Loucy (cell line): ENCODE measurements around the gene C1QTNF9B.
"Not testable (repeated sequence)": the region's sequence is repeated elsewhere in the genome, so short reads cannot be mapped to it uniquely, and the experiment has no call there.

Experiments
- H2AFZ ChIP-seq: fragments of 200-600 bp; sonication (generic); 2 replicates; pipeline ENCODE4 v1.6.0; 2016; ENCODE audit warnings: antibody characterized with exemption, mild to moderate bottlenecking, low read length, moderate library complexity
- H3F3A ChIP-seq: fragments of 200-600 bp; 2 replicates; pipeline ENCODE4 v1.6.0; 2016; ENCODE audit warnings: antibody characterized with exemption, low read depth, mild to moderate bottlenecking
- H3K27me3 ChIP-seq: fragments of 200-600 bp; sonication (generic); 2 replicates; pipeline ENCODE4 v1.6.1; 2014; ENCODE audit warnings: low read length, mild to moderate bottlenecking; ENCODE audit not compliant: insufficient read depth, poor library complexity, severe bottlenecking
- H3K36me3 ChIP-seq: fragments of 200-600 bp; sonication (generic); 2 replicates; pipeline ENCODE4 v1.6.1; 2016; ENCODE audit warnings: low read length; ENCODE audit not compliant: insufficient read depth
- H3K4me1 ChIP-seq: fragments of 200-600 bp; sonication (generic); 2 replicates; pipeline ENCODE4 v1.5.1; 2014; ENCODE audit warnings: low read length, mild to moderate bottlenecking; ENCODE audit not compliant: insufficient read depth, poor library complexity, severe bottlenecking
- H3K4me2 ChIP-seq: fragments of 200-600 bp; sonication (generic); 2 replicates; pipeline ENCODE4 v1.6.0; 2014; ENCODE audit warnings: antibody characterized with exemption, low read length, low read depth, mild to moderate bottlenecking; ENCODE audit not compliant: poor library complexity, severe bottlenecking
- H3K4me3 ChIP-seq: fragments of 200-600 bp; sonication (generic); 2 replicates; pipeline ENCODE4 v1.5.1; 2014; ENCODE audit warnings: low read length, mild to moderate bottlenecking, mixed read lengths; ENCODE audit not compliant: poor library complexity, severe bottlenecking
- H3K79me2 ChIP-seq: fragments of 200-600 bp; sonication (generic); 2 replicates; pipeline ENCODE4 v1.6.1; 2014; ENCODE audit warnings: low read length; ENCODE audit not compliant: insufficient read depth
- H3K9ac ChIP-seq: fragments of 200-600 bp; sonication (generic); 2 replicates; pipeline ENCODE4 v1.6.0; 2014; ENCODE audit warnings: mild to moderate bottlenecking, low read depth, low read length, moderate library complexity; ENCODE audit not compliant: poor library complexity, severe bottlenecking
- H3K9me2 ChIP-seq: fragments of 200-600 bp; sonication (generic); replicated peaks from 2 replicates; pipeline ENCODE4 v1.6.1; 2016; ENCODE audit warnings: low read depth, low read length, mixed read lengths
- H3K9me3 ChIP-seq: fragments of 200-600 bp; sonication (generic); 2 replicates; pipeline ENCODE4 v1.6.1; 2014; ENCODE audit warnings: mild to moderate bottlenecking, antibody characterized with exemption, low read length, low read depth; ENCODE audit not compliant: insufficient read depth
- H4K20me1 ChIP-seq: fragments of 200-600 bp; sonication (generic); 2 replicates; pipeline ENCODE4 v1.6.0; 2014; ENCODE audit warnings: antibody characterized with exemption, low read length, mild to moderate bottlenecking; ENCODE audit not compliant: insufficient read depth, poor library complexity, severe bottlenecking
- CTCF ChIP-seq: fragments of 200-600 bp; sonication (generic); conservative IDR thresholded peaks from 2 replicates; pipeline ENCODE4 v1.5.1; 2014; ENCODE audit warnings: mild to moderate bottlenecking, antibody characterized with exemption, low read length
- EZH2phosphoT487 ChIP-seq: fragments of 200-600 bp; IDR thresholded peaks from 2 replicates; pipeline ENCODE4 v1.6.1; 2018; ENCODE audit warnings: antibody characterized with exemption, mild to moderate bottlenecking, moderate library complexity, borderline replicate concordance

The C1QTNF9B gene

GRCh38 chr13:23888658-23889614 is 8.4 kb downstream of the C1QTNF9B start, which contains the start of gene MIPEP:
Gene MIPEP (minus strand): TSS chr13:23889400. CDS start chr13:23889320, 80 bp downstream.
- Histone ChIP-seq H2AFZ (peak within 1 kb of the TSS; percentile 96), H3K9me2 (no peaks in the 10 kb centered on the region), H3K79me2 (no peaks in the 10 kb centered on the region), H3K27me3 (no peaks in the 10 kb centered on the region), H3K9ac (peak within 1 kb of the TSS; percentile 65), H3K4me3 (peak within 1 kb of the TSS; percentile 85), H3K4me1 (peaks cover 15% of the 10 kb centered on the region), H3F3A (no peaks in the 10 kb centered on the region), H3K9me3 (no peaks in the 10 kb centered on the region), H3K4me2 (peak within 1 kb of the TSS; percentile 86), H3K36me3 (no peaks in the 10 kb centered on the region), H4K20me1 (no peaks in the 10 kb centered on the region)
- TF ChIP-seq CTCF, result peak; percentile 71
- no peak for TF ChIP-seq EZH2phosphoT487

- not testable (repeated sequence) for H2AFZ ChIP-seq, H3K9me2 ChIP-seq, H3K9ac ChIP-seq, H3K4me3 ChIP-seq, H3K27me3 ChIP-seq, H3K36me3 ChIP-seq, H3K4me2 ChIP-seq, H3K9me3 ChIP-seq, H3K4me1 ChIP-seq, H3F3A ChIP-seq, H4K20me1 ChIP-seq, H3K79me2 ChIP-seq
These were observed 12.9 kb downstream of the C1QTNF9B start for GRCh38 chr13:23884361-23884760.

GRCh38 chr13:23883255-23883654 is 14.0 kb downstream of the C1QTNF9B start:
- no peak overlapping the region for H3K4me2 ChIP-seq
- no peak overlapping the region for H3K4me3 ChIP-seq
- no peak for TF ChIP-seq CTCF
- TF ChIP-seq EZH2phosphoT487, result no peak
- no peaks in the 10 kb centered on the region for H3K9me2 ChIP-seq
- no peak overlapping the region for H2AFZ ChIP-seq
- no peaks in the 10 kb centered on the region for H3K79me2 ChIP-seq
- H3K36me3 ChIP-seq, result no peaks in the 10 kb centered on the region
- H3K9me3 ChIP-seq, result no peaks in the 10 kb centered on the region
- no peak overlapping the region for H3K9ac ChIP-seq
- peaks cover 5% of the 10 kb centered on the region for H3K4me1 ChIP-seq
- no peaks in the 10 kb centered on the region for H3K27me3 ChIP-seq
- no peaks in the 10 kb centered on the region for H3F3A ChIP-seq
- no peaks in the 10 kb centered on the region for H4K20me1 ChIP-seq

DNA sequence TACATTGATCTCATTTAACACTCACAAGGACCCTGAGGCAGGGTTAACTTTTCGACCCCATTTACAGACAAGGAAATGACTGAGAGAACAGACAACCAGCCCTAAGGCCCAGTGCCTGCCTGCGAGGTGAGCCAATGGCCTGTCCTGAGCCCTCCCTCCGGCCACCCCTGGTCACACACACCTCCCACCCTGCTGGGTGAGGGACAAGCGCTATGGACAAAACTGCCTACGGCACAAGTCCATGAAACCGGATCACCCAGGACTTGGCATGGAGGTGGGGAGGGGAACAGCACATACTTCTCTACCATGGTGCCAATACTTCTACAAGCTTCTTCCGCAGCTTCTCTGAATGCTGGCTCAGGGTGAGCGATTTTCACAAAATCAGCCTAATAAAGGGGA is 15.9 kb downstream of the C1QTNF9B start:
- H3F3A ChIP-seq, H3K27me3 ChIP-seq, H2AFZ ChIP-seq, H3K4me3 ChIP-seq, H3K4me1 ChIP-seq, H3K9me3 ChIP-seq, H3K9ac ChIP-seq, H3K9me2 ChIP-seq, H3K36me3 ChIP-seq, H4K20me1 ChIP-seq, H3K4me2 ChIP-seq, H3K79me2 ChIP-seq: not testable (repeated sequence)

DNA sequence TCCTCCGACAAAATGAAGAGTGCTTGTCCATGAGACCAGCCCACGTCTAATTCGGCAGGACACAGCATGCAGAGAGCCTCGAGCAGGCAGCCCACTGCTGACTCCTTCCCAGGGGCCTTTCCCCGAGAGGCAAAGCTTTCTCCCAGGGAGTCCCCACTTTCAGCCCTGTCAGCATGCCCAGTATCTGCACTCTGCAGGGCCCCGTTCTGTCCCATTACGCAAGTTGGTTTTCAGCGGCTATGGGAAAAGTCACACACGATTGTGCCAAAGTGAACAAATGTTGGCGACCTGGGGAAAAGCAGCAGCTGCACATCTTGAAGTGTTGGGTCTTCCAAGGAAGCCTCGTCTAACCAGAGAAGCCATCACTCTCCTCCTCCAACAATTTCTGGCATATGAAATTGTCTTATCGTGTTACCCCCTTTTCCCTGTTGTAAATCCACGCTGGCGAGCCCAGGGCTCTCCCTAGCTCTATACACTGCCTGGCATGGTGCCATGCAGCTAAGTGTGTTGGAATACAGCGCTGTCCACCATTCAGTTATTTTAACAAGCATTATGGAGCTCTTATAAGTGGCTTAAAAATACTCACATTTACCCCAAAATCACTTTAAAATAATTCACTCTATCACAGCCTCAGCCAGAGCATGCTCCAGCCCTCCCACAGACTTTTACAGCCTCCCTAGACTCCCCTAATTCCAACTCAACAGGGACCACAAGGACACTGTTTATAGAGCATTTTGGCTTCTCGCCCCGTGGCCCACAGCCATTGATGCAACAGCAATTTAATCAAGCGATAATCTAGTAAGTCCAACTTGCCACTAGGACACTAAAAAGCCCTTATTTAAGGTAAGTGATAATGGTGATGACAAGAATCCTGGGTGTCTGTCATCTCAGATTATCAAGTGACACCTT is 16.6 kb downstream of the C1QTNF9B start:
- not testable (repeated sequence) for H3K4me1 ChIP-seq, H3K4me3 ChIP-seq, H2AFZ ChIP-seq, H3F3A ChIP-seq, H3K4me2 ChIP-seq, H3K9me2 ChIP-seq, H4K20me1 ChIP-seq, H3K36me3 ChIP-seq, H3K79me2 ChIP-seq, H3K27me3 ChIP-seq, H3K9ac ChIP-seq, H3K9me3 ChIP-seq
